ENCODE data around the gene WRAP53.
A peak's percentile ranks its signal among the peaks of the same experiment; 100 is the strongest.

The WRAP53 gene

GRCh38 chr17:7716901-7717755 lies 28.9 kb downstream of the WRAP53 start, which contains the start of gene DNAH2:
Gene DNAH2 (plus strand): TSS chr17:7717744. CDS start chr17:7719735, 1,991 bp downstream.
- TF ChIP-seq, protein P1, sequence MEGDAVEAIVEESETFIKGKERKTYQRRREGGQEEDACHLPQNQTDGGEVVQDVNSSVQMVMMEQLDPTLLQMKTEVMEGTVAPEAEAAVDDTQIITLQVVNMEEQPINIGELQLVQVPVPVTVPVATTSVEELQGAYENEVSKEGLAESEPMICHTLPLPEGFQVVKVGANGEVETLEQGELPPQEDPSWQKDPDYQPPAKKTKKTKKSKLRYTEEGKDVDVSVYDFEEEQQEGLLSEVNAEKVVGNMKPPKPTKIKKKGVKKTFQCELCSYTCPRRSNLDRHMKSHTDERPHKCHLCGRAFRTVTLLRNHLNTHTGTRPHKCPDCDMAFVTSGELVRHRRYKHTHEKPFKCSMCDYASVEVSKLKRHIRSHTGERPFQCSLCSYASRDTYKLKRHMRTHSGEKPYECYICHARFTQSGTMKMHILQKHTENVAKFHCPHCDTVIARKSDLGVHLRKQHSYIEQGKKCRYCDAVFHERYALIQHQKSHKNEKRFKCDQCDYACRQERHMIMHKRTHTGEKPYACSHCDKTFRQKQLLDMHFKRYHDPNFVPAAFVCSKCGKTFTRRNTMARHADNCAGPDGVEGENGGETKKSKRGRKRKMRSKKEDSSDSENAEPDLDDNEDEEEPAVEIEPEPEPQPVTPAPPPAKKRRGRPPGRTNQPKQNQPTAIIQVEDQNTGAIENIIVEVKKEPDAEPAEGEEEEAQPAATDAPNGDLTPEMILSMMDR (conservative IDR thresholded peaks at IDR 0.05; ENCODE audit: low read depth, low read length) = peak; percentile 63
- DNase-seq (ENCODE audit: low read depth) = peak; percentile 70
- peak within 1 kb of the TSS; percentile 58 for H3K4me3 ChIP-seq (ENCODE audit: low read length)

DNA sequence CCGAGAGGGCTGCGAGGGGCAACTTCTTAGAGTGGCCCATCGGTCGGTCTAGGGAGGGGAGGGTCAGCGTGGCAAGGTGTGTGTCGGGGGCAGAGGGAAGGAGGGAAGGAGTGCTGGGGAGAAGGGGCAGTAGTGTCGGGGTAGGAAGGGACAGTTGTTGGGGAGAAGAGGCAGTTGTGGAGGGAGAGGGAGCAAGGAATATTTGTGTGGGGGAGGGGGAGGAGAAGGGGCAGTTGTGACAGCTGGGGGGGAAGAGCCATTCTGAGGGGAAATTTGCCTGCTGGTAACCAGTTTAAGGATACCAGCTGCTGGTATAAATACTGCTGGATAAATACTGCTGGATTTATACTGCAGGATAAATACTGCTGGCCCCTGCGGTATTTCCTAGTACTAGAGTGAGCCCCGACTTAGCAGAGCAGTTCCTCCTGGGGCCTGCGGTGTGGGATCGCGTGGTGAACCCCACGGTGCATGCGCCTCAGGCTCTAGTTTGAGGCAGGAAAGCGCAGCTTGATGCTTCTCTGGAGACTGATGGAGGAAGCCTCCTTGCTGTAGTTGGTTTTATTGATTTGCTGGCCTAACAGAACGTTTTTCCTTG lies 29.6 kb downstream of the WRAP53 start:
- H3K4me3 ChIP-seq (ENCODE audit: low read length) = peak overlapping the region; percentile 58
- DNase-seq (ENCODE audit: low read depth) = no peak
- TF ChIP-seq, protein P1 (conservative IDR thresholded peaks at IDR 0.05; ENCODE audit: low read depth, low read length) = no peak

DNA sequence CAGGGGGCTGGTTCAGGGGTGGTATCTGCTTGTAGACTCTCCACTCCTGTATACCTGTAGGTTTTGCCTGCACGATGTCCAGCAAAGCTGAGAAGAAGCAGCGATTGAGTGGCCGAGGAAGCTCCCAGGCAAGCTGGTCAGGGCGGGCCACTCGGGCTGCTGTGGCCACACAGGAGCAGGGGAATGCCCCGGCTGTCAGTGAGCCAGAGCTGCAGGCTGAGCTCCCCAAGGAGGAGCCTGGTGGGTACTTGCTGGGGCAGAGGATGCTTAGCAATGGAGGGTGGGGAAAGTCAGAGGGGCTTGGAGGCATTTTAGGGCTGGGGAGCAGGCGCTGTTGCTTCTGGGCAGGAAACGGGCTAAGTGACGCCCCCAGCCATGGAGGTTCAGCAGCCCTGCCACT lies 31.4 kb downstream of the WRAP53 start:
- H3K4me3 ChIP-seq (ENCODE audit: low read length) = no peak overlapping the region
- DNase-seq (ENCODE audit: low read depth) = no peak
- TF ChIP-seq, protein P1 (conservative IDR thresholded peaks at IDR 0.05; ENCODE audit: low read depth, low read length) = no peak

GRCh38 chr17:7720125-7720524 lies 31.8 kb downstream of the WRAP53 start:
- TF ChIP-seq, protein P1 (conservative IDR thresholded peaks at IDR 0.05; ENCODE audit: low read depth, low read length) = no peak
- no peak overlapping the region for H3K4me3 ChIP-seq (ENCODE audit: low read length)
- DNase-seq (ENCODE audit: low read depth) = no peak

GRCh38 chr17:7721612-7722011 lies 33.3 kb downstream of the WRAP53 start:
- TF ChIP-seq, protein P1 (conservative IDR thresholded peaks at IDR 0.05; ENCODE audit: low read depth, low read length) = no peak

GRCh38 chr17:7727886-7728285 lies 39.6 kb downstream of the WRAP53 start:
- DNase-seq (ENCODE audit: low read depth) = no peak
- TF ChIP-seq, protein P1 (conservative IDR thresholded peaks at IDR 0.05; ENCODE audit: low read depth, low read length) = no peak
- H3K4me3 ChIP-seq (ENCODE audit: low read length) = no peak overlapping the region

More at GRCh38 chr17:7721612-7722011, 33.3 kb downstream of the WRAP53 start:
- H3K4me3 ChIP-seq (ENCODE audit: low read length) = no peak overlapping the region
- no peak for DNase-seq (ENCODE audit: low read depth)

All from retinal pigment epithelial cell (primary cell).